ENCODE data around the gene RNF182. TPM values are rescaled to one million over a fixed set of nuclear protein-coding genes. Genes with fewer than 3 reads are reported as not detected.

RNF182 gene
- total RNA-seq, 2 experiments from 2014 or later = 0.11 to 0.20 TPM

DNA sequence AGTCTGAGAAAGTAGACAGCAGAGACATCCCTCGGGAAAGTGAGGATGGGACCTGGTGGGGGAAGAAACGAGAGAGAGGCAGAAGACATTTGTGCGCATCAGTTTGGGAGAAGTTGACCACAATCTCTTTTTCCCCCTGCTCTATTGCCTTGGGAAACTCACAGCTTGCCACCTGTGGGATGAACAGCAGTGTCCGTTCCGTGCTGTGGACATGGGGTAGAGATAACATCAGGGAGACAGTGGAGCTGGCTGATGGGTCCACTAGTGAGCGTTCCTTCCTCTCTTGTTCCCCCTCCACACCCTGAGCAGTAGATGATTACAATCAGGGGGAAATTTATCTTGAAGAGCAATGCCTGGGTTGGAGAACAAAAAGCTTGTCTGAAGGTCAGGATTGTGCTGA is 21.8 kb upstream of the RNF182 start:
- TF ChIP-seq, protein P1, sequence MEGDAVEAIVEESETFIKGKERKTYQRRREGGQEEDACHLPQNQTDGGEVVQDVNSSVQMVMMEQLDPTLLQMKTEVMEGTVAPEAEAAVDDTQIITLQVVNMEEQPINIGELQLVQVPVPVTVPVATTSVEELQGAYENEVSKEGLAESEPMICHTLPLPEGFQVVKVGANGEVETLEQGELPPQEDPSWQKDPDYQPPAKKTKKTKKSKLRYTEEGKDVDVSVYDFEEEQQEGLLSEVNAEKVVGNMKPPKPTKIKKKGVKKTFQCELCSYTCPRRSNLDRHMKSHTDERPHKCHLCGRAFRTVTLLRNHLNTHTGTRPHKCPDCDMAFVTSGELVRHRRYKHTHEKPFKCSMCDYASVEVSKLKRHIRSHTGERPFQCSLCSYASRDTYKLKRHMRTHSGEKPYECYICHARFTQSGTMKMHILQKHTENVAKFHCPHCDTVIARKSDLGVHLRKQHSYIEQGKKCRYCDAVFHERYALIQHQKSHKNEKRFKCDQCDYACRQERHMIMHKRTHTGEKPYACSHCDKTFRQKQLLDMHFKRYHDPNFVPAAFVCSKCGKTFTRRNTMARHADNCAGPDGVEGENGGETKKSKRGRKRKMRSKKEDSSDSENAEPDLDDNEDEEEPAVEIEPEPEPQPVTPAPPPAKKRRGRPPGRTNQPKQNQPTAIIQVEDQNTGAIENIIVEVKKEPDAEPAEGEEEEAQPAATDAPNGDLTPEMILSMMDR (IDR thresholded peaks at IDR 0.05) = no peak
- no peaks in the 10 kb centered on the region for H3K4me1 ChIP-seq (ENCODE audit: insufficient read depth, low read length)
- H3K36me3 ChIP-seq (ENCODE audit: insufficient read depth, low read length) = no peaks in the 10 kb centered on the region
- no peak overlapping the region for H3K27ac ChIP-seq (ENCODE audit: low read depth in 1 of 2, low read length in 2 of 2)
- Mint-ChIP-seq H3K4me1 (ENCODE audit: low read depth) (no peaks in the 10 kb centered on the region), H3K27ac (no peak overlapping the region), H3K36me3 (ENCODE audit: low read depth) (no peaks in the 10 kb centered on the region), H3K27me3 (peaks cover 59% of the 10 kb centered on the region), H3K4me3 (no peak overlapping the region), H3K9me3 (no peaks in the 10 kb centered on the region)
- H3K4me3 ChIP-seq (ENCODE audit: low read length) = no peak overlapping the region
- no peak for ATAC-seq (ENCODE audit: poor library complexity)
- DNase-seq = no peak
- ChIA-PET POLR2A (no interaction called here), CTCF (no interaction called here)
- intact Hi-C loops (cut with DNase I, micrococcal nuclease) = loop anchor here in 1 of 2 experiments (10.0 kb wide), 1 partner anchor 142 kb away; no protein-coding TSS in a partner anchor
- no peaks in the 10 kb centered on the region for H3K9me3 ChIP-seq (ENCODE audit: control insufficient read depth in 1 of 2, insufficient read depth in 1 of 2, low read length in 2 of 2)
- H3K27me3 ChIP-seq (ENCODE audit: control insufficient read depth in 1 of 2, insufficient read depth in 2 of 2, low read length in 2 of 2) = peaks cover 4 to 22% of the 10 kb centered on the region in 2 experiments

DNA sequence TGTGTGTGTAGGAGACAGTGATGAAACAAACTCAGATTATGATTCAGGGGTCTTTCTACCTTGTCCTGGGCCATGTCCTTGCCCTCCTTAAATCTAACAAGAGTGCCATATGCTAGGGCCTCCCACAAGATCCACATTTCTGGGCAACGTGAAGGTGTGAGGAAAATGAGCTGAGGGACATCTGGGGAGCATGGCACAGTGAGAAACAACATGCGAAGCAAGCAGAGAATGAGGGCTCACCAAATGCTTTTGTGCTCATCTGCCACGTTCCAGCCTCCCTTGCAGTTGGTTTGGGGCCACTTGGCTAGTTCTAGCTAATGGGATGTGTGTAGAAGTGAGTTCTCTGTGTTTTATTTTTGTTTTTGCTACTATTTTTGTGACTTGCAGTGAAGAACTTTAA is 21.4 kb upstream of the RNF182 start:
- ATAC-seq (ENCODE audit: poor library complexity) (no peak), DNase-seq (no peak)
- H3K4me3 Mint-ChIP-seq = no peak overlapping the region
- TF ChIP-seq, protein P1 (IDR thresholded peaks at IDR 0.05) = no peak
- peaks cover 4 to 22% of the 10 kb centered on the region in 2 experiments for H3K27me3 ChIP-seq (ENCODE audit: control insufficient read depth in 1 of 2, insufficient read depth in 2 of 2, low read length in 2 of 2)
- H3K27ac ChIP-seq (ENCODE audit: low read depth in 1 of 2, low read length in 2 of 2) = no peak overlapping the region
- no peaks in the 10 kb centered on the region for H3K9me3 ChIP-seq (ENCODE audit: control insufficient read depth in 1 of 2, insufficient read depth in 1 of 2, low read length in 2 of 2)
- H3K4me1 Mint-ChIP-seq (ENCODE audit: low read depth) = no peaks in the 10 kb centered on the region
- peaks cover 59% of the 10 kb centered on the region for H3K27me3 Mint-ChIP-seq
- no peaks in the 10 kb centered on the region for H3K36me3 ChIP-seq (ENCODE audit: insufficient read depth, low read length)
- no peaks in the 10 kb centered on the region for H3K36me3 Mint-ChIP-seq (ENCODE audit: low read depth)
- intact Hi-C loops (cut with DNase I, micrococcal nuclease) = loop anchor here in 1 of 2 experiments (10.0 kb wide), 1 partner anchor 141 kb away; no protein-coding TSS in a partner anchor
- ChIA-PET POLR2A (no interaction called here), CTCF (no interaction called here)
- no peak overlapping the region for H3K27ac Mint-ChIP-seq
- H3K9me3 Mint-ChIP-seq = no peaks in the 10 kb centered on the region
- H3K4me3 ChIP-seq (ENCODE audit: low read length) = no peak overlapping the region
- no peaks in the 10 kb centered on the region for H3K4me1 ChIP-seq (ENCODE audit: insufficient read depth, low read length)

DNA sequence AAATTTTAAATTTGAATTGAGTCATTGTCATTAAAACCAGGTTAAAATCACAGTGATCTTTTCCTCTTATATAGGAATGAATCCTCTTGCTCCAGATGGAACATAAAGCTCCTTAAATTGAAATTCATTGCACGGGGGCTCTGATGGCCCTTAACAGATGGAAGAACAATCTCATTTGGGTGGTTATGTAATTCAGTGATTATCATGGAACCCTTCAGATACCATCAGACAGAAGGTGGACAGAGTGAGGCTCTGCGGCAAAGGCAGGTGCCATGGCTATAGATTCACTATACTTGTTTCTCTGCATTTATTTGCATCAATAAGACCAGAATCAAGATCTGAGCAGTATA is 17.8 kb upstream of the RNF182 start:
- Histone ChIP-seq H3K27me3 (ENCODE audit: control insufficient read depth in 1 of 2, insufficient read depth in 2 of 2, low read length in 2 of 2) (peaks cover 0 to 22% of the 10 kb centered on the region in 2 experiments), H3K36me3 (ENCODE audit: insufficient read depth, low read length) (no peaks in the 10 kb centered on the region), H3K9me3 (ENCODE audit: control insufficient read depth in 1 of 2, insufficient read depth in 1 of 2, low read length in 2 of 2) (no peaks in the 10 kb centered on the region), H3K4me1 (ENCODE audit: insufficient read depth, low read length) (peaks cover 3% of the 10 kb centered on the region), H3K4me3 (ENCODE audit: low read length) (no peak overlapping the region), H3K27ac (ENCODE audit: low read depth in 1 of 2, low read length in 2 of 2) (no peak overlapping the region)
- H3K4me3 Mint-ChIP-seq = no peak overlapping the region
- ChIA-PET CTCF (no interaction called here), POLR2A (no interaction called here)
- no peak overlapping the region for H3K27ac Mint-ChIP-seq
- intact Hi-C loops (cut with DNase I, micrococcal nuclease) = loop anchor here in 1 of 2 experiments (5.0 to 10.0 kb wide), 2 partner anchors 138 to 1715 kb away; no protein-coding TSS in a partner anchor
- no peaks in the 10 kb centered on the region for H3K9me3 Mint-ChIP-seq
- no peak for DNase-seq
- no peaks in the 10 kb centered on the region for H3K36me3 Mint-ChIP-seq (ENCODE audit: low read depth)
- H3K27me3 Mint-ChIP-seq = peaks cover 55% of the 10 kb centered on the region
- TF ChIP-seq, protein P1 (IDR thresholded peaks at IDR 0.05) = no peak
- H3K4me1 Mint-ChIP-seq (ENCODE audit: low read depth) = peaks cover 7% of the 10 kb centered on the region
- no peak for ATAC-seq (ENCODE audit: poor library complexity)

All from CD4-positive, alpha-beta T cell (primary cell).